Measurements from ENCODE around the gene TTC31.

- TF ChIP-seq, protein P1, sequence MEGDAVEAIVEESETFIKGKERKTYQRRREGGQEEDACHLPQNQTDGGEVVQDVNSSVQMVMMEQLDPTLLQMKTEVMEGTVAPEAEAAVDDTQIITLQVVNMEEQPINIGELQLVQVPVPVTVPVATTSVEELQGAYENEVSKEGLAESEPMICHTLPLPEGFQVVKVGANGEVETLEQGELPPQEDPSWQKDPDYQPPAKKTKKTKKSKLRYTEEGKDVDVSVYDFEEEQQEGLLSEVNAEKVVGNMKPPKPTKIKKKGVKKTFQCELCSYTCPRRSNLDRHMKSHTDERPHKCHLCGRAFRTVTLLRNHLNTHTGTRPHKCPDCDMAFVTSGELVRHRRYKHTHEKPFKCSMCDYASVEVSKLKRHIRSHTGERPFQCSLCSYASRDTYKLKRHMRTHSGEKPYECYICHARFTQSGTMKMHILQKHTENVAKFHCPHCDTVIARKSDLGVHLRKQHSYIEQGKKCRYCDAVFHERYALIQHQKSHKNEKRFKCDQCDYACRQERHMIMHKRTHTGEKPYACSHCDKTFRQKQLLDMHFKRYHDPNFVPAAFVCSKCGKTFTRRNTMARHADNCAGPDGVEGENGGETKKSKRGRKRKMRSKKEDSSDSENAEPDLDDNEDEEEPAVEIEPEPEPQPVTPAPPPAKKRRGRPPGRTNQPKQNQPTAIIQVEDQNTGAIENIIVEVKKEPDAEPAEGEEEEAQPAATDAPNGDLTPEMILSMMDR (IDR thresholded peaks at IDR 0.05) = no peak
- TF ChIP-seq EP300 (IDR thresholded peaks at IDR 0.05) = no peak
- no peak for TF ChIP-seq POLR2AphosphoS5 (IDR thresholded peaks at IDR 0.05)
- TF ChIP-seq POLR2A (IDR thresholded peaks at IDR 0.05) = no peak
Measured at GRCh38 chr2:74499940-74500577, 17.2 kb downstream of the TTC31 start.

Data from stomach (tissue), 4 donors.